Osteoblast (primary cell): ENCODE measurements around the gene PDE1C. TPM values are rescaled to one million over a fixed set of nuclear protein-coding genes. Genes with fewer than 3 reads are reported as not detected.

Experiments used
- DNase-seq: peaks from one replicate; pipeline ENCODE4 v3.0.0; 2011; ENCODE audit warnings: low spot score, mixed read lengths; ENCODE audit not compliant: insufficient read length; ENCODE audit errors: missing footprints
- H2AFZ ChIP-seq: 2 replicates; pipeline ENCODE4 v1.6.0; 2011; ENCODE audit warnings: mild to moderate bottlenecking, low read length
- H3K27ac ChIP-seq: 2 replicates; pipeline ENCODE4 v1.5.1; 2011; ENCODE audit warnings: mild to moderate bottlenecking, low read depth, low read length, moderate library complexity
- H3K27me3 ChIP-seq: 2 replicates; pipeline ENCODE4 v1.6.0; 2012; ENCODE audit warnings: mild to moderate bottlenecking, control low read depth, inconsistent platforms, low read length, moderate library complexity; ENCODE audit not compliant: insufficient read depth
- H3K36me3 ChIP-seq: 2 replicates; pipeline ENCODE4 v1.5.1; 2011; ENCODE audit warnings: mild to moderate bottlenecking, low read length, control low read depth, moderate library complexity; ENCODE audit not compliant: insufficient read depth
- H3K4me1 ChIP-seq: 2 replicates; pipeline ENCODE4 v1.5.1; 2011; ENCODE audit warnings: mild to moderate bottlenecking, low read length, control low read depth, moderate library complexity; ENCODE audit not compliant: insufficient read depth
- H3K4me2 ChIP-seq: 2 replicates; pipeline ENCODE4 v1.6.0; 2011; ENCODE audit warnings: mild to moderate bottlenecking, low read length; ENCODE audit not compliant: insufficient read depth
- H3K4me3 ChIP-seq: fragments of 200-600 bp; sonication (generic); 3 replicates; pipeline ENCODE4 v1.5.1; 2012; ENCODE audit warnings: mild to moderate bottlenecking, low read length, inconsistent platforms; ENCODE audit not compliant: insufficient read depth
- H3K79me2 ChIP-seq: 2 replicates; pipeline ENCODE4 v1.6.0; 2012; ENCODE audit warnings: mild to moderate bottlenecking, low read length, control low read depth, inconsistent platforms; ENCODE audit not compliant: insufficient read depth
- H3K9me3 ChIP-seq: 2 replicates; pipeline ENCODE4 v1.5.1; 2011; ENCODE audit warnings: low read depth, low read length, control low read depth
- H4K20me1 ChIP-seq: 2 replicates; pipeline ENCODE4 v1.6.0; 2012; ENCODE audit warnings: mild to moderate bottlenecking, low read length, control low read depth; ENCODE audit not compliant: insufficient read depth
- total RNA-seq: library from RNA; depleted of rRNA; stranded (reverse); fragments of >200 nt; gene quantifications from 2 replicates; pipeline ENCODE4 v1.2.3, GENCODE V29; 2012
- TF ChIP-seq, protein P1 (sequence below): IDR thresholded peaks from 2 replicates; pipeline ENCODE4 v1.5.1; 2011; ENCODE audit warnings: mild to moderate bottlenecking, low read depth, low read length, moderate library complexity; ENCODE audit errors: extremely low read depth

PDE1C gene
- total RNA-seq, 1 donor, result 149 TPM

DNA sequence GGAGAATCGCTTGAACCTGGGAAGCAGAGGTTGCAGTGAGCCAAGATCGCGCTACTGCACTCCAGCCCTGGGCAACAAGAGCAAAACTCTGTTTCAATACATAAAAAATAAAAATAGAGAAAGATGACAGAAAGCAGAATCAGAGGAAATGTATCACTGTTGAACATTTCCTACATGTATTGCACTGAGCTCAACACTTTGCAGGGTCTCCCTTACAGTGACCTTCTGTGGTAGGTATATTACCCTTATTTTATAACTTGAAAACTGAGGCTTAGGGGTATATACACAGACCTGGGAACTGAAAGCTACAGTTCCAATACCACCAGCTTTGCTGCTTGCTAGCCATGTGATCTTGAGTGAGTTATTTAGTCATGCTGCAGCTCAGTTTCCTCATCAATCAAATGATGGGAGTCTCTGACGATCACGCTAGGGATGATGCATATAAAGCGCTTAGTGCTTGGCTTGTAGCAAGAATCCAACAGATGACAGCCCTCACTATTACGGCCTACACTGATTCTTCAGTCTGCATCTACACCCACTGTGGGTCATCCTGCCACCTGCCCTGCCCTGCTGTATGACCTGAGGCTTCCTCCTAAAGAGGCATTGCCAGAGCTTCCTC is 99.0 kb downstream of the PDE1C start:
- Histone ChIP-seq H3K27me3 (no peaks in the 10 kb centered on the region), H3K4me2 (no peak overlapping the region), H3K4me1 (no peaks in the 10 kb centered on the region), H3K4me3 (no peak overlapping the region), H3K27ac (no peak overlapping the region), H3K79me2 (peaks cover 19% of the 10 kb centered on the region), H3K36me3 (no peaks in the 10 kb centered on the region), H4K20me1 (no peaks in the 10 kb centered on the region), H3K9me3 (no peaks in the 10 kb centered on the region), H2AFZ (no peak overlapping the region)
- no peak for DNase-seq
- TF ChIP-seq, protein P1, sequence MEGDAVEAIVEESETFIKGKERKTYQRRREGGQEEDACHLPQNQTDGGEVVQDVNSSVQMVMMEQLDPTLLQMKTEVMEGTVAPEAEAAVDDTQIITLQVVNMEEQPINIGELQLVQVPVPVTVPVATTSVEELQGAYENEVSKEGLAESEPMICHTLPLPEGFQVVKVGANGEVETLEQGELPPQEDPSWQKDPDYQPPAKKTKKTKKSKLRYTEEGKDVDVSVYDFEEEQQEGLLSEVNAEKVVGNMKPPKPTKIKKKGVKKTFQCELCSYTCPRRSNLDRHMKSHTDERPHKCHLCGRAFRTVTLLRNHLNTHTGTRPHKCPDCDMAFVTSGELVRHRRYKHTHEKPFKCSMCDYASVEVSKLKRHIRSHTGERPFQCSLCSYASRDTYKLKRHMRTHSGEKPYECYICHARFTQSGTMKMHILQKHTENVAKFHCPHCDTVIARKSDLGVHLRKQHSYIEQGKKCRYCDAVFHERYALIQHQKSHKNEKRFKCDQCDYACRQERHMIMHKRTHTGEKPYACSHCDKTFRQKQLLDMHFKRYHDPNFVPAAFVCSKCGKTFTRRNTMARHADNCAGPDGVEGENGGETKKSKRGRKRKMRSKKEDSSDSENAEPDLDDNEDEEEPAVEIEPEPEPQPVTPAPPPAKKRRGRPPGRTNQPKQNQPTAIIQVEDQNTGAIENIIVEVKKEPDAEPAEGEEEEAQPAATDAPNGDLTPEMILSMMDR, result no peak

GRCh38 chr7:31970501-31970900 is 99.7 kb downstream of the PDE1C start:
- Histone ChIP-seq H3K36me3 (no peaks in the 10 kb centered on the region), H3K4me2 (peak overlapping the region; percentile 12), H3K4me1 (no peaks in the 10 kb centered on the region), H3K9me3 (no peaks in the 10 kb centered on the region), H3K79me2 (peaks cover 19% of the 10 kb centered on the region), H3K27ac (no peak overlapping the region), H3K27me3 (no peaks in the 10 kb centered on the region), H4K20me1 (no peaks in the 10 kb centered on the region), H3K4me3 (no peak overlapping the region), H2AFZ (no peak overlapping the region)
- TF ChIP-seq, protein P1, result no peak
- DNase-seq, result no peak

GRCh38 chr7:31963569-31964175 is 106.5 kb downstream of the PDE1C start:
- H3K4me2 ChIP-seq, result no peak overlapping the region
- no peaks in the 10 kb centered on the region for H4K20me1 ChIP-seq
- H3K9me3 ChIP-seq, result no peaks in the 10 kb centered on the region
- H3K79me2 ChIP-seq, result peaks cover 31% of the 10 kb centered on the region
- no peak for DNase-seq
- peaks cover 8% of the 10 kb centered on the region for H3K4me1 ChIP-seq
- no peak overlapping the region for H3K4me3 ChIP-seq
- TF ChIP-seq, protein P1, result no peak
- H3K27ac ChIP-seq, result no peak overlapping the region
- H2AFZ ChIP-seq, result no peak overlapping the region
- no peaks in the 10 kb centered on the region for H3K27me3 ChIP-seq
- H3K36me3 ChIP-seq, result no peaks in the 10 kb centered on the region

DNA sequence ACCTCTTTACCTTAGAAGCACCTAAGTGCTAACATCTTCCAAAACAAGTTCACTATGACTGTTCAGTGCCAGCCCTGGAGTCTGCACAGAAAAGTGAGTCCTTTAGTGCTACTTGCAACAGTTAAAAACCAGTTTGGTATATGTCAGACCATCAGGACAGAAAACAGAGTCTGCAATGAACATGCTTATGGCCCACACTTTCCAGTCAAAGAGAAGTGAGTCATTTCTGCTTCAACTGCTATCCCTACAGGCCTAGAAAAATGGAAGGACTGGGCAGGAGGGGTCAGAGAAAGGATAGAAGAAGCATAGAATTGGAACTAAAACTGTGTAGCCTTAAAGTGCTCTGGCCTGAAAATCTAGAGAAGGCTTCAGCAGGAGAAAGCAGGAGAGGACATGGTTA is 108.0 kb downstream of the PDE1C start:
- no peak overlapping the region for H3K27ac ChIP-seq
- TF ChIP-seq, protein P1, result no peak
- no peaks in the 10 kb centered on the region for H3K9me3 ChIP-seq
- no peak overlapping the region for H2AFZ ChIP-seq
- no peak for DNase-seq
- no peak overlapping the region for H3K4me2 ChIP-seq
- no peak overlapping the region for H3K4me3 ChIP-seq
- H3K4me1 ChIP-seq, result peaks cover 19% of the 10 kb centered on the region
- H4K20me1 ChIP-seq, result no peaks in the 10 kb centered on the region
- no peaks in the 10 kb centered on the region for H3K27me3 ChIP-seq
- H3K36me3 ChIP-seq, result no peaks in the 10 kb centered on the region
- H3K79me2 ChIP-seq, result peaks cover 31% of the 10 kb centered on the region
